GM12872 (cell line): ENCODE measurements around the gene ASB3.

Source experiments
- CTCF ChIP-seq: IDR thresholded peaks from 3 replicates; pipeline ENCODE4 v1.5.1; 2011; ENCODE audit warnings: low read depth, mild to moderate bottlenecking, low read length, moderate library complexity; ENCODE audit not compliant: insufficient read depth

ASB3 gene

GRCh38 chr2:53697092-53697491, 89.7 kb downstream of the ASB3 start:
- no peak for TF ChIP-seq CTCF

GRCh38 chr2:53695575-53695974, 91.2 kb downstream of the ASB3 start:
- no peak for TF ChIP-seq CTCF

GRCh38 chr2:53694096-53694771, 92.5 kb downstream of the ASB3 start:
- TF ChIP-seq CTCF: no peak

GRCh38 chr2:53690876-53691275, 95.9 kb downstream of the ASB3 start:
- no peak for TF ChIP-seq CTCF

- no peak for TF ChIP-seq CTCF
These were observed 113.8 kb downstream of the ASB3 start for GRCh38 chr2:53672881-53673522.

GRCh38 chr2:53670331-53670730, 116.4 kb downstream of the ASB3 start:
- no peak for TF ChIP-seq CTCF

- TF ChIP-seq CTCF: no peak
These were observed 118.1 kb downstream of the ASB3 start for GRCh38 chr2:53668624-53669026.
